Sigmoid colon (tissue), 7 donors: ENCODE data around the gene STIM2. TPM values are rescaled to one million over a fixed set of nuclear protein-coding genes. Genes with fewer than 3 reads are reported as not detected.

Experiments
- DNase-seq: peaks from one replicate; pipeline ENCODE4 v3.0.0-alpha.2; 2019
- H3K27ac ChIP-seq, 4 donors: fragments of 200-600 bp; sonication (generic); one replicate each; pipeline ENCODE4 v1.5.1; 2016 to 2019; ENCODE audit warnings: mild to moderate bottlenecking in 1 of 4
- H3K27me3 ChIP-seq, 3 donors: fragments of 200-600 bp; sonication (generic); one replicate each; pipeline ENCODE4 v1.5.1; 2019; ENCODE audit warnings: mild to moderate bottlenecking in 1 of 3
- H3K36me3 ChIP-seq, 4 donors: fragments of 200-600 bp; sonication (generic); one replicate each; pipeline ENCODE4 v1.5.1; 2016 to 2019
- H3K4me1 ChIP-seq, 4 donors: fragments of 200-600 bp; sonication (generic); one replicate each; pipeline ENCODE4 v1.5.1; 2017 to 2019
- H3K4me3 ChIP-seq, 4 donors: fragments of 200-600 bp; sonication (generic); one replicate each; pipeline ENCODE4 v1.5.1; 2017 to 2019; ENCODE audit warnings: mild to moderate bottlenecking in 2 of 4, moderate library complexity in 1 of 4
- H3K9me3 ChIP-seq, 4 donors: fragments of 200-600 bp in 3 of 4; sonication (generic) in 3 of 4; one replicate each; pipeline versions ENCODE4 v1.5.1 to v1.6.1; 2013 to 2019
- CTCF ChIP-seq, 4 experiments: fragments of 450-650 bp in 3 of 4; fragments of 200-600 bp in 1 of 4; IDR thresholded peaks; one replicate each; pipeline ENCODE4 v1.5.1; 2016 to 2019; ENCODE audit warnings: antibody characterized with exemption in 4 of 4, mild to moderate bottlenecking in 3 of 4, moderate library complexity in 2 of 4
- EP300 ChIP-seq, 4 donors: sonication (generic); formaldehyde crosslinking; IDR thresholded peaks; one replicate each; pipeline ENCODE4 v1.6.1; 2017; ENCODE audit warnings: antibody characterized with exemption in 4 of 4
- POLR2A ChIP-seq, 2 donors: fragments of 450-650 bp; IDR thresholded peaks; one replicate each; pipeline ENCODE4 v1.6.1; 2016; ENCODE audit warnings: antibody characterized with exemption in 2 of 2, mild to moderate bottlenecking in 2 of 2, moderate library complexity in 2 of 2
- POLR2AphosphoS5 ChIP-seq, 4 donors: sonication (generic); formaldehyde crosslinking; IDR thresholded peaks; one replicate each; pipeline ENCODE4 v1.6.1; 2017; ENCODE audit warnings: antibody characterized with exemption in 4 of 4
- WGBS, 2 donors: extraction: QIAGEN DNeasy Blood & Tissue Kit; methylation state at CpG; one replicate each; pipeline ENCODE4 v1.1.7; 2013; 5-methylcytosine and 5-hydroxymethylcytosine counted together
- intact Hi-C: fragments of 100-400 bp; cut with DNase I; formaldehyde crosslinking; loops from one replicate; pipeline ENCODE4 v1.15.1; 2023
- polyA plus RNA-seq, 3 donors: library from polyadenylated mRNA; stranded (reverse); fragments of 200-250 nt; gene quantifications; one replicate each; pipeline ENCODE4 v1.2.3, GENCODE V29; 2013
- total RNA-seq, 4 donors: library from RNA; depleted of rRNA; stranded (reverse); fragments of >200 nt; gene quantifications; one replicate each; pipeline ENCODE4 v1.1.0, GENCODE V29; 2016
- donor health status: healthy with polysubstance abuse.
- donor health status: Bipolar disorder and iron deficiency.
- donor health status: healthy.

STIM2 gene
- total and polyA plus RNA-seq, 7 donors = 3.0 to 16.8 (median 14.1) TPM

GRCh38 chr4:26912810-26913209 lies 52.2 kb downstream of the STIM2 start:
- intact Hi-C loops = no loop called here
- Histone ChIP-seq H3K36me3 (no peaks in the 10 kb centered on the region), H3K4me3 (no peak overlapping the region), H3K4me1 (peaks cover 0 to 12% (median 4%) of the 10 kb centered on the region in 4 donors), H3K27ac (no peak overlapping the region), H3K9me3 (no peaks in the 10 kb centered on the region), H3K27me3 (no peaks in the 10 kb centered on the region)
- TF ChIP-seq CTCF (IDR thresholded peaks at IDR 0.05) (no peak), POLR2AphosphoS5 (IDR thresholded peaks at IDR 0.05) (no peak), EP300 (IDR thresholded peaks at IDR 0.05) (no peak), POLR2A (IDR thresholded peaks at IDR 0.05) (no peak)
- WGBS, 2 donors = 54 to 74% methylated on average over 3 of the region's 3 CpGs
- DNase-seq = no peak

- DNase-seq = no peak
- H3K4me1 ChIP-seq = peaks cover 0 to 12% (median 4%) of the 10 kb centered on the region in 4 donors
- H3K9me3 ChIP-seq = no peaks in the 10 kb centered on the region
- no peak for TF ChIP-seq POLR2AphosphoS5 (IDR thresholded peaks at IDR 0.05)
- TF ChIP-seq EP300 (IDR thresholded peaks at IDR 0.05) = no peak
- no peak for TF ChIP-seq POLR2A (IDR thresholded peaks at IDR 0.05)
- no peak for TF ChIP-seq CTCF (IDR thresholded peaks at IDR 0.05)
- no peak overlapping the region for H3K4me3 ChIP-seq
- H3K27ac ChIP-seq = no peak overlapping the region
- intact Hi-C loops = no loop called here
- H3K27me3 ChIP-seq = no peaks in the 10 kb centered on the region
- WGBS, 2 donors = 20 to 33% methylated on average over 1 of the region's 1 CpG
- peaks cover 0 to 18% (median 2%) of the 10 kb centered on the region in 4 donors for H3K36me3 ChIP-seq
Measured at GRCh38 chr4:26916195-26916594, 55.6 kb downstream of the STIM2 start.

- 91% methylated on average over 4 of the region's 4 CpGs for WGBS, 2 donors
- no peak for TF ChIP-seq POLR2A (IDR thresholded peaks at IDR 0.05)
- no peak for TF ChIP-seq EP300 (IDR thresholded peaks at IDR 0.05)
- TF ChIP-seq CTCF (IDR thresholded peaks at IDR 0.05) = no peak
- no peak for TF ChIP-seq POLR2AphosphoS5 (IDR thresholded peaks at IDR 0.05)
- Histone ChIP-seq H3K36me3 (no peaks in the 10 kb centered on the region), H3K9me3 (no peaks in the 10 kb centered on the region), H3K4me3 (no peak overlapping the region), H3K27ac (no peak overlapping the region), H3K4me1 (no peaks in the 10 kb centered on the region), H3K27me3 (no peaks in the 10 kb centered on the region)
- DNase-seq = no peak
- intact Hi-C loops = no loop called here
Measured at GRCh38 chr4:26930964-26931363, 70.3 kb downstream of the STIM2 start.

DNA sequence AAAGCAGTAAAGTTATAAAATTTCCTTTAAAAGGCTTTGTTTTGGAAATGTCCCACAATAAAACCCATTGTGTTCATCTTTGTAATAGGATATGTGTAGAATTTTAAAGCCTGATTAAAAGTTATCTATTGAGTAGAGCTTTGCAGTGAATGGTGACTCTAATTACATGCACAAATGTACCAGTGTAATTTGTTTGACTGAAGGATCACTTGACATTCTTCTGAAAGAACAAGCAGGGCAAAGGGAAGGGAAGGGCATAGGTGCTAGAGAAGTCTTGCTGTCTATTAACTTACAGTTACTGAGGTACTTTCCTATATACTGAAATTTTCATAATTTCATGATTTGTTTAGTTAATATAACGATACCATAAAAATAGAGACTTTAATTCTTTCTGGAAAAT lies 70.8 kb downstream of the STIM2 start:
- no peak for TF ChIP-seq POLR2AphosphoS5 (IDR thresholded peaks at IDR 0.05)
- TF ChIP-seq EP300 (IDR thresholded peaks at IDR 0.05) = no peak
- no peak for TF ChIP-seq POLR2A (IDR thresholded peaks at IDR 0.05)
- no peak for TF ChIP-seq CTCF (IDR thresholded peaks at IDR 0.05)
- Histone ChIP-seq H3K4me3 (no peak overlapping the region), H3K27me3 (no peaks in the 10 kb centered on the region), H3K36me3 (no peaks in the 10 kb centered on the region), H3K27ac (no peak overlapping the region), H3K9me3 (no peaks in the 10 kb centered on the region), H3K4me1 (no peaks in the 10 kb centered on the region)
- 89 to 93% methylated on average over 1 of the region's 1 CpG for WGBS, 2 donors
- intact Hi-C loops = no loop called here
- DNase-seq = no peak

GRCh38 chr4:26931966-26932365 lies 71.3 kb downstream of the STIM2 start:
- no peaks in the 10 kb centered on the region for H3K4me1 ChIP-seq
- intact Hi-C loops = no loop called here
- no peaks in the 10 kb centered on the region for H3K27me3 ChIP-seq
- H3K4me3 ChIP-seq = no peak overlapping the region
- TF ChIP-seq CTCF (IDR thresholded peaks at IDR 0.05) (no peak), POLR2AphosphoS5 (IDR thresholded peaks at IDR 0.05) (no peak), EP300 (IDR thresholded peaks at IDR 0.05) (no peak), POLR2A (IDR thresholded peaks at IDR 0.05) (no peak)
- H3K27ac ChIP-seq = no peak overlapping the region
- DNase-seq = no peak
- no peaks in the 10 kb centered on the region for H3K36me3 ChIP-seq
- WGBS, 2 donors = 83 to 88% methylated on average over 3 of the region's 3 CpGs
- H3K9me3 ChIP-seq = no peaks in the 10 kb centered on the region
